ENCODE data around the gene UBALD1.

DNA sequence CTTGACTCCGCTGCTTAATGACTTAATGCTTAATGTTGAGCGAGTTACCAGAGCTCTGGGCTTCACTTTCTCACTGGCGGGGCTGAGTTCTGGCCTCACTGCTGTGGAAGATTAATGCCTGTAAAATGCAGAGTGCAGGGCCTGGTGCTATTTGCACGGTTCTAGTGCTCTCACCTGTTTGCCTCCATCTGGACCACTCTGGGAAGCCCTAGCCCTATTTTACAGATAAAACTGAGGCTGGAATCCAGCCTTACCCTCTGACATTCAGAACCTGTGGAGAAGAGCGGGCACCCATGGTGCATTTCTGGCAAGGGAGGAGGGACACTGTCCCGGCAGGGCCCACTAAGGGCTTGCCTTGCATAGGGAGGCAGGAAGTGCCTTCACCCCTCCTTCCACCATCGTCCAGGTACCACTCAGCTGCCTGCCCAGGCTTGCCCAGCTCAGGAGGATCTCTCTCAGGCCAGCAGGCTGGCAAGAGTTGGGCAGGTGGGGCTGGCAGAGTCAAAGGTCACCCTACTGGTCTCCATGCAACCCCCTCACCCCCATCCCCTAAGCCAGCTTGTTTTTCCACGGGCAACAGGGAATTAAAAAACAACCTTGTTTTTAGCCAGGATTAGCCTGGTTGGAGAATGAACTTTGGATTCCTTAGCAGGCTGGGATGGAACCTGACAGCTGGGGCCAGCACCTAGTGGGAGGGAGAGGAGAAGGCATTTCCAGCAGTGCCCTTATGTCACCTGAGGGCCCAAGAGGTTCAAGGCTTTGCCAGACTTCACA is 4.1 kb upstream of the UBALD1 start:
- TF ChIP-seq, protein P1, sequence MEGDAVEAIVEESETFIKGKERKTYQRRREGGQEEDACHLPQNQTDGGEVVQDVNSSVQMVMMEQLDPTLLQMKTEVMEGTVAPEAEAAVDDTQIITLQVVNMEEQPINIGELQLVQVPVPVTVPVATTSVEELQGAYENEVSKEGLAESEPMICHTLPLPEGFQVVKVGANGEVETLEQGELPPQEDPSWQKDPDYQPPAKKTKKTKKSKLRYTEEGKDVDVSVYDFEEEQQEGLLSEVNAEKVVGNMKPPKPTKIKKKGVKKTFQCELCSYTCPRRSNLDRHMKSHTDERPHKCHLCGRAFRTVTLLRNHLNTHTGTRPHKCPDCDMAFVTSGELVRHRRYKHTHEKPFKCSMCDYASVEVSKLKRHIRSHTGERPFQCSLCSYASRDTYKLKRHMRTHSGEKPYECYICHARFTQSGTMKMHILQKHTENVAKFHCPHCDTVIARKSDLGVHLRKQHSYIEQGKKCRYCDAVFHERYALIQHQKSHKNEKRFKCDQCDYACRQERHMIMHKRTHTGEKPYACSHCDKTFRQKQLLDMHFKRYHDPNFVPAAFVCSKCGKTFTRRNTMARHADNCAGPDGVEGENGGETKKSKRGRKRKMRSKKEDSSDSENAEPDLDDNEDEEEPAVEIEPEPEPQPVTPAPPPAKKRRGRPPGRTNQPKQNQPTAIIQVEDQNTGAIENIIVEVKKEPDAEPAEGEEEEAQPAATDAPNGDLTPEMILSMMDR (IDR thresholded peaks at IDR 0.05; ENCODE audit: insufficient read depth, low read length, poor library complexity, severe bottlenecking) = no peak
- no peak for TF ChIP-seq EZH2phosphoT487 (conservative IDR thresholded peaks at IDR 0.05; ENCODE audit: low read length)

All from SU-DHL-6 (cell line).